Kidney tubule cell (primary cell): ENCODE measurements around the gene PPFIA4.
"Not testable (repeated sequence)": the region's sequence is repeated elsewhere in the genome, so short reads cannot be mapped to it uniquely, and the experiment has no call there.

Experiments used
- DNase-seq: peaks from one replicate; pipeline ENCODE4 v3.0.0-alpha.2; 2018; ENCODE audit warnings: low spot score

Gene PPFIA4

DNA sequence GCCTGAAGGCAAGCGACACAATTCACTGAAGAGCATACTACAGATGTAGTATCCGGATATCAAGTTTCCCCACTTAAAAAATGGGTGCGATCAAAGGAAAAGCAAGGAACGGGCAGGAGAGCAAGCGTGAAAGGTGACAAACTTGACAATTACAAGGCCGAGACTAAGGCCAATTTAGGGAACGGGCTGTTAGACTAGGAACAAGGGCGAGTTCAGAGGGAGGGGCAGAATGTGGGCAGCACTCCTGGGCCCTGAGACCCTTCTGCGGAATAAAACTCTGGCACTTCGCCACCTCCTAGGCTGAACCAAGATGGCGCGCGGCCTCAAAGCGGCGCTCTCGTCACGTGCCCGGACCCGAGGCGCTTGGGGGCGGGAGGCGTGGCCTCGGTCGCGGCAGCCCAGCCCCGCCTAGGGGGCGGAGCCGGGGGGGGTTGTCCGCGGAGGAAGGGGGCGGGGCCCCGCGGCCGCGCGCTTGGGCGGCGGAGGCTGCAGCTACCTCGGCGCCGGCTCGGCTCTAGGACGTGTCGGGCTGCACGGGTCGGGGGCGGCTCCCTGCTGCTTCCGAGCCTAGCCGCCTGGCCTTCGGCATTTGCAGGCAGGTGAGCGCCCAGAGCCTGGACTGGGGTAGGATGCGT is at the start of gene PPFIA4:
PPFIA4 (plus strand) TSS at position 461 of the 635 bp plus-strand sequence. CDS start 12,518 bp downstream, outside the sequence.
- DNase-seq = peak; percentile 89

- DNase-seq = no peak
These were observed 49.7 kb upstream of the PPFIA4 start for GRCh38 chr1:202976633-202977032.

- DNase-seq = no peak
These were observed 46.8 kb upstream of the PPFIA4 start for GRCh38 chr1:202979459-202979858.

DNA sequence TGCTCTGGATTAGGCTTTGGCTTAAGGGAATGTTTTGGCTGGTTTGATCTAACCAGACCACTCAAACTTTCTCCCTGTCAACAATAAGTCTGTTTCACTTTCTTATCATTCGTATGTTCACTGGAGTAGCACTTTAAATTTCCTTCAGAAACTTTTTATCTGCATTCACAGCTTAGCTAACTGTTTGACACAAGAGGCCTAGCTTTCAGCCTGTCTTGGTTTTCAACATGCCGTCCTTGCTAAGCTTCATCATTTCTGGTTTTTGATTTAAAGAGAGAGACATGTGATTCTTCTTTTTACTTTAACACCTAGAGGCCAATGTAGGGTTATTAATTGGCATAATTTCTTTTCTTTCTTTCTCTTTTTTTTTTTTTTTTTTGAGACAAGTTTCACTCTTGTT is 44.4 kb upstream of the PPFIA4 start:
- DNase-seq = no peak

DNA sequence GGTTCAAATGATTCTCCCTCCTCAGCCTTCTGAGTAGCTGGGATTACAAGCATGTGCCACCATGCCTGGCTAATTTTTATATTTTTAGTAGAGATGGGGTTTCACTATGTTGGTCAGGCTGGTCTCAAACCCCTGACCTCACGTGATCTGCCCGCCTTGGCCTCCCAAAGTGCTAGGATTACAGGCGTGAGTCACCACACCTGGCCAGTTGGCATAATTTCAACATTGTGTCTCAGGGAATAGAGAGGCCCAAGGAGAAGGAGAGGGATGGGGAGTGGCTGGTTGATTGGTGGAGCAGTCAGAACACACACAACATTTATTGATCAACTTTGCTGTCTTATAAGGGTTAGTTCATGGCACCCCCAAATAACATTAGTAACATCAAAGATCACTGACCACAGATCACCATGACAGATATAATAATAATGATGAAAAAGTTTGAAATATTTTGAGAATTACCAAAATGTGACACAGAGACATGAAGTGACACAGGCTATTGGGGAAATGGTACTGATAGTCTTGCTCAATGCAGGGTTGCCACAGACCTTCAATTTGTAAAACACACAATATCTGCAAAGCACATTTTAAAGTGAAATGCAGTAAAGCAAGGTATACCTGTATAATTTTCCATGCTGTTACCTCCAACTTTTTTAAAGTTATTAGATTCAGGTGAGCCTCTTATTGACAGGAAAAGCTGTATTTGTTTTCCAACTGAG is 43.4 kb upstream of the PPFIA4 start:
- DNase-seq = no peak

DNA sequence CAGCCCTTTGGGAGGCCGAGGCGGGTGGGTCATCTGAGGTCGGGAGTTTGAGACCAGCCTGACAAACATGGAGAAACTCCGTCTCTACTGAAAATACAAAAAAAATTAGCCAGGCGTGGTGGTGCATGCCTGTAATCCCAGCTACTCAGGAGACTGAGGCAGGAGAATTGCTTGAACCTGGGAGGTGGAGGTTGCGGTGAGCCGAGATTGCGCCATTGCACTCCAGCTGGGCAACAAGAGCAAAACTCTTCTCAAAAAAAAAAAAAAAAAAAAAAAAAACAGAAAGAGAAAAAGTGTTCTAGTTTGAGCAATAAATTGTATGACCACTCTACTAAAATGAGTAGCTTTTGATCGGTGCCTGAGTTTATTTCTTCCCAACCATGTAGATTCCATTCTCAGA is 40.2 kb upstream of the PPFIA4 start:
- not testable (repeated sequence) for DNase-seq

- DNase-seq = no peak
These were observed 39.0 kb upstream of the PPFIA4 start for GRCh38 chr1:202987255-202987654.

DNA sequence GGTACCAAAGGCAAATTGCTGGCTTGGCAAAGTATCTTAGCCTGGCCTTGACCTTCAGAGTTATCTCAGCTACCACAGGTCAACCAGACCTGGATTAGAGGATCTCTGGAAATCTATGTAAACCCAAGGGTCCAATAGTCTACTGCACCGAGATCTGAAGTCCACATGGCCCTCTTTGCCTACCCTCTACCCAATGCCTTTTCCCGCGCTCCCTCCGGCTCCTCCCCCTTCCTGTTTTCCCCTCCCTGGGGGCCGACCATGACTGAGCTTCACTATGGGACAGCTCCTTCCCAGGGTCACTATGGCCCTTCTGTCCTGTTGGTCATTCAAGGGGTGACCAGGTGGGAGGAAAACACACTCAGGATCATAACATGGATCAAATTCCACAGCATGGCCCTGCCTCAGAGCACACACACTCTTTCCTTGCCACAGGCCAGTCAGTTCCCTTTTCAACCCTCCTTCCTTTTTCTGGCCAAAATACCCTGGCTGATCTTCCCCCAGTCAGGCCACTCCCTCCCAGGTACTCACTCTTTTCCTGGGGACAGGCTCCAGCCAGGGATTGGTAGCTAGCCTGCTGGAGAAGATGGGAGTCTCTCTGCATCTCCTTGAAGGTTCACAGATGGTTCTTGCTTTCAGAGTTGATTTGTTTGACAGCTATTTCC is 38.2 kb upstream of the PPFIA4 start:
- DNase-seq = no peak

DNA sequence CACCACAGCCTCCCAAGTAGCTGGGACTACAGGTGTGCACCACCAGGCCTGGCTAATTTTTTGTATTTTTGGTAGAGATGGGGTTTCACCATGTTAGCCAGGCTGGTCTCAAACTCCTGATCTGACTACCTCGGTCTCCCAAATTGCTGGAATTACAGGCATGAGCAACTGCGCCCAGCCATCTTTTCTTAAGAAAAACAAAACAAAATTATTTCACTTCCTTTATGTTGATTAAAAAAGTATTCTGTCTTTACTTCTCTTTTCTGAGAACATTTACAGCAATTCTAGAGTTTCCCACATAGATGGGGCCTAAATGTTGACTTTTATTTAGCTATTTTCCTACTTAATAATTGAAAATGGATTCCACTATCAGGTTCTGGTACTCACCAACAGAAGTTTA is 36.4 kb upstream of the PPFIA4 start:
- DNase-seq = no peak

- no peak for DNase-seq
These were observed 35.2 kb upstream of the PPFIA4 start for GRCh38 chr1:202991112-202991511.

DNA sequence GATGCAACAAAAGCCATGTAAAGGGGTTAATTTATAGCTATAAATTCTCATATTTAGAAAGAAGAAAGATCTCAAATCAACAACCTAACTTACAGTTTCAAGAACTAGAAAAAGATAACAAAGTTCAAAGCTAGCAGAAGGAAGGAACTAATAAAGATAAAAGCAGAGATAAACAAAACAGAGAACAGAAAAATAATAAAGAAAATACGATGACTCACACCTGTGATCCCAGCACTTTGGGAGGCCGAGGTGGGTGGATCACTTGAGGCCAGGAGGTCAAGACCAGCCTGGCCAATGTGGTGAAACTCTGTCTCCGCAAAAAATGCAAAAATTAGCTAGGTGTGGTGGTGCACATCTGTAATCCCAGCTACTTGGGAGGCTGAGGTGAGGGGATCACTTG is 31.5 kb upstream of the PPFIA4 start:
- no peak for DNase-seq

DNA sequence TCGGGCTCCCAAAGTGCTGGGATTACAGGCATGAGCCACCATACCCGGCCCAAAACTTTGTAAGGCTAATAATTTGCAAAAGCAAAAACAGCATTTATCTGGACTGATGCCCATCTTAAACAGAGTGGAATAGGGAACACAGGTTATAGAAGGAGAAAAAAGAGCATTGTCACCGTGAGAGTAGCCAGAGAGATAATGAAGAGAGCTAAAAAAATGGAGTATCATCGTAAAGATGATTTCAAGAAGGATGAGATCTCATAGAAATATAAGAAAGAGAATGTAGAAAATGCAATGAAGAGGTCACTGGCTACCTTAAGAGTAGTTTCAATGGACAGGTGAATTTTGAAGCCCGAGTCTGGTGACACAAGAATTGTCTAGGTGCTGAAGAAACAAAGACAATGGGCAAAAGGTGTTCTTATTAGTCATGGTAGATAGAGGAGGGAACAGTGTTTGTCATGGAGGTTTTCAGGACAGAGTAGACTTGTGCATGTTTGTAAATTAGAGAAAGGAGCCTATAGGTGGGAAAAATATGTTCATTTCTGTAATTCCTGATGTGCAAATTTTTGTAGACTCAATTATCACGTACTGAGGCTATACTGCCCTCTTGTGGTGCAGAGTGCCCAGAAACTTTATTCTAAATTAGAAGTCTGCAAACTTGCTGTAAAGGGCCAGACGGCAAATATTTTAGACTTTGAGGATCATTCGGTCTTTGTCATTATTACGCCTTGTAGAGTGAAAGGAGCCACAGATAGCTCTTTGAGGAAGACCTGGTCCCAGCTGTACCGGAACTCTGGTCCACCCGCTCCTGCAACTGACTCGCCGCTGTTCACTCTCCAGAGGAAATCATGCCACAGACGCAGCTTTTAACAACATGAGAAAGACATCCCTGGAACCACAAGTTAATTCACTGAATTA is 27.2 kb upstream of the PPFIA4 start:
- DNase-seq = peak; percentile 63

- no peak for DNase-seq
These were observed 25.9 kb upstream of the PPFIA4 start for GRCh38 chr1:203000217-203000944.

GRCh38 chr1:203001986-203002385 is 24.3 kb upstream of the PPFIA4 start:
- no peak for DNase-seq

- no peak for DNase-seq
These were observed 23.3 kb upstream of the PPFIA4 start for GRCh38 chr1:203002951-203003350.

DNA sequence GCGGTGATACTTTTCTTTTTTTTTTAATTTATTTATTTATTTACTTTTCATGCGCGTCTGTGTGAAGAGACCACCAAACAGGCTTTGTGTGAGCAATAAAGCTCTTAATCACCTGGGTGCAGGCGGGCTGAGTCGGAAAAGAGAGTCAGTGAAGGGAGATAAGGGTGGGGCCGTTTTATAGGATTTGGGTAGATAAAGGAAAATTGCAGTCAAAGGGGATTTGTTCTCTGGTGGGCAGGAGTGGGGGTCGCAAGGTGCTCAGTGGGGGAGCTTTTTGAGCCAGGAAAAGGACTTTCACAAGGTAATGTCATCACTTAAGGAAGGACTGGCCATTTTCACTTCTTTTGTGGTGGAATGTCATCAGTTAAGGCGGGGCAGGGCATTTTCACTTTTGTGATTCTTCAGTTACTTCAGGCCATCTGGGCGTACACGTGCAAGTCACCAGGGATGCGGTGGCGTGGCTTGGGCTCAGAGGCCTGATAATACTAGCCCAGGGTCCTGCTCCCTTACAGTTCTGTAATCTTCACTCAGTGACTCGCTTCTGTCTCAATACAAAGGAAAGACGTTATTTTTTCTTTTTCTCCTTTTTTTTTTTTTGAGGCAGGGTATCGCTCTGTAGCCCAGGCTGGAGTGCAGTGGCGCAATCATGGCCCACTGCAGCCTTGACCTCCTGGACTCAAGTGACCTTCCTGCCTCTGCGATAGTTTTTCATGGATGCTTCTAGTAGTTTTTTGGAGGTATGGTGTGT is 20.7 kb upstream of the PPFIA4 start:
- not testable (repeated sequence) for DNase-seq

DNA sequence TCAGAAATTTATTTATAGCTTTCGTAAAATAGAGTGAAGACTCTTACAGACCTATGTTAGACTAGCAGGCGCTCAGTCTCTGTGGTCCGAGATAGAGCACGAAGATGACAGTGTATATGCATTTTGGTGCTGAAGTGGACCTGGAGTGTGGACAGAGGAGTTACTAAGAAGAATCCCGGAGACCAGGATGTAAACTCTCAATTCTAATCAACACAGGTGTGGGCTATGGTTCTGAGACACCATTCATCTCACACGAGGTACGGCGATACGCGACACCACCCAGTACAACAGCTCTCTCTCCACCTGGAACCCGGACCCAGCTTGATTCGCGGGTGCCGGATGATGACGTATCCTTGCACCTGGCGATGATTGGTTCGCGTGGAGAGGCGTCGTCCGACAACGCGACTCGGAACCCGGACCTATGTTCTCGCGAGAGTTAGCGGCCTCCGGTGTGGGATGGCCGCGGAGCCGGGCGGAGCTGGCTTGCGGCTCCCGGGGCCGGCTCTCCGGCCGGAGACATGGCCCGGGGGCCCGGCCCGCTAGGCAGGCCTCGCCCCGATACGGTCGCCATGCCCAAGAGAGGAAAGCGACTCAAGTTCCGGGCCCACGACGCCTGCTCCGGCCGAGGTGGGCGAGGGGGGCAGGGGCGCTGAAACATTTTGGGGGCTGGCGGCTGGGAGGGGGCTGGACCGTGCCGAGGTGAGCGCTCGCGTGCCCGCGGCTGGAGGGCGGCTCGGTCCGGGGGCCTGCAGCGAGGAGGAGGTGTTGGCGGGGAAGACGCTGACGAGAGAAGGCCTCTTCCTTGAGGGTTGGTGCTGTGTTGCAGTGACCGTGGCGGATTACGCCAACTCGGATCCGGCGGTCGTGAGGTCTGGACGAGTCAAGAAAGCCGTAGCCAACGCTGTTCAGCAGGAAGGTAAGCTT is 19.1 kb upstream of the PPFIA4 start, which contains the start of gene TMEM183A:
TMEM183A (plus strand) TSS at position 427 of the 924 bp plus-strand sequence; CDS start at position 519, 92 bp downstream.
- peak; percentile 98 for DNase-seq

DNA sequence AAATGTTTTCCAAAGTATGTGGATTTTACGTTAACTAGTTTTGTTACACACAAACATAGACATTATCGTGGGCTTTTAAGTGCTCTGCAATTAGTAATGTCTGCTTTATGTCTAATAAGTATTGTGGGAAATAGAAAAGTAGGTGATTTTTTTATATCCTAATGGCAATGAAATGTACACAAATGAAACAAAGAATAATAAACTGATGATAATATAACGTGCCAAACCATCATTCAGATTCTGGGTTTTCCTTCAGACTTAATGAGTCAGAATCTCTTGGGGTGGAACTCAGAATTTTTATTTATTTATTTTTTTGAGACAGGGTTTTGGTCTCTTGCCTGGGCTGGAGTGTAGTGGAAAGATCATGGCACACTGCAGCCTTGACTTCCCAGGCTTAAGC is 17.1 kb upstream of the PPFIA4 start:
- no peak for DNase-seq

- no peak for DNase-seq
These were observed 14.7 kb upstream of the PPFIA4 start for GRCh38 chr1:203011582-203011981.
